Keratinocyte (primary cell): ENCODE data around the gene SH2D4B.

ENCODE experiments used
- CTCF ChIP-seq, 3 experiments: IDR thresholded peaks in 1 of 3; conservative IDR thresholded peaks in 1 of 3; optimal IDR thresholded peaks in 1 of 3; 2 replicates in 2 of 3; 3 replicates in 1 of 3; pipeline versions ENCODE3 to v1.5.1; 2011; ENCODE audit warnings: low read length in 3 of 3, mild to moderate bottlenecking in 3 of 3, moderate library complexity in 2 of 3, control low read depth in 1 of 3, inconsistent platforms in 1 of 3; ENCODE audit not compliant: insufficient read depth in 2 of 3; ENCODE audit errors: extremely low read depth in 1 of 3
- EZH2 ChIP-seq: IDR thresholded peaks from one replicate; pipeline ENCODE4 v1.6.1; 2012; ENCODE audit warnings: inconsistent platforms, mild to moderate bottlenecking, low read length, moderate library complexity

GRCh38 chr10:80598951-80599350, 61.2 kb downstream of the SH2D4B start:
- TF ChIP-seq CTCF (optimal IDR thresholded peaks at IDR 0.05 in 1 of 3, IDR thresholded peaks at IDR 0.05 in 1 of 3, conservative IDR thresholded peaks at IDR 0.05 in 1 of 3; ENCODE audit: extremely low read depth in 1 of 3, insufficient read depth in 2 of 3, low read length in 3 of 3), result no peak
- TF ChIP-seq EZH2, result no peak
